Liver (tissue), 9 donors: Measurements from ENCODE around the gene UCK2. TPM values are rescaled to one million over a fixed set of nuclear protein-coding genes. Genes with fewer than 3 reads are reported as not detected.

Experiments
- DNase-seq: peaks from one replicate; pipeline ENCODE4 v3.0.0-alpha.2; 2017; ENCODE audit warnings: low spot score
- H3K27ac ChIP-seq, 2 donors: one replicate each; pipeline ENCODE4 v1.7.0; 2013; ENCODE audit warnings: inconsistent platforms in 2 of 2, low read length in 2 of 2, control low read depth in 1 of 2, low read depth in 1 of 2, mild to moderate bottlenecking in 1 of 2
- H3K27me3 ChIP-seq, 4 donors: one replicate each; pipeline versions ENCODE4 v1.6.1 to v1.7.0; 2013; ENCODE audit warnings: low read length in 3 of 4, inconsistent platforms in 1 of 4, mild to moderate bottlenecking in 1 of 4, moderate library complexity in 1 of 4; ENCODE audit not compliant: control insufficient read depth in 4 of 4, insufficient read depth in 4 of 4
- H3K36me3 ChIP-seq, 4 donors: one replicate each; pipeline versions ENCODE4 v1.6.1 to v1.7.0; 2013; ENCODE audit warnings: low read length in 3 of 4, mild to moderate bottlenecking in 3 of 4, low read depth in 1 of 4, moderate library complexity in 1 of 4; ENCODE audit not compliant: control insufficient read depth in 4 of 4, insufficient read depth in 3 of 4
- H3K4me1 ChIP-seq, 4 donors: one replicate each; pipeline versions ENCODE4 v1.6.1 to v1.7.0; 2013; ENCODE audit warnings: low read length in 3 of 4, mild to moderate bottlenecking in 3 of 4, moderate library complexity in 1 of 4; ENCODE audit not compliant: control insufficient read depth in 4 of 4, insufficient read depth in 4 of 4
- H3K4me3 ChIP-seq, 3 donors: one replicate each; pipeline versions ENCODE4 v1.6.1 to v1.7.0; 2013; ENCODE audit warnings: low read length in 3 of 3, control low read depth in 1 of 3, low read depth in 1 of 3, mild to moderate bottlenecking in 1 of 3
- H3K9ac ChIP-seq, 2 donors: one replicate each; pipeline ENCODE4 v1.7.0; 2013; ENCODE audit warnings: low read length in 2 of 2, mild to moderate bottlenecking in 2 of 2, moderate library complexity in 2 of 2, control low read depth in 1 of 2, low read depth in 1 of 2
- H3K9me3 ChIP-seq, 4 donors: one replicate each; pipeline versions ENCODE4 v1.6.1 to v1.7.0; 2013; ENCODE audit warnings: low read length in 3 of 4; ENCODE audit not compliant: control insufficient read depth in 4 of 4
- EGR1 ChIP-seq, 2 donors: IDR thresholded peaks; 2 replicates each; pipeline ENCODE4 v1.6.1; 2016 to 2018; ENCODE audit warnings: antibody characterized with exemption in 2 of 2, low read depth in 2 of 2
- FOXA1 ChIP-seq: IDR thresholded peaks from 2 replicates; pipeline ENCODE4 v1.6.1; 2016; ENCODE audit warnings: antibody characterized with exemption
- FOXA2 ChIP-seq: IDR thresholded peaks from 2 replicates; pipeline ENCODE4 v1.6.1; 2016; ENCODE audit warnings: antibody characterized with exemption
- GABPA ChIP-seq, 2 donors: IDR thresholded peaks in 1 of 2; conservative IDR thresholded peaks in 1 of 2; 2 replicates each; pipeline ENCODE4 v1.6.1; 2016; ENCODE audit warnings: antibody characterized with exemption in 2 of 2, mild to moderate bottlenecking in 1 of 2, moderate library complexity in 1 of 2
- HNF4A ChIP-seq, 2 donors: conservative IDR thresholded peaks; 2 replicates each; pipeline ENCODE4 v1.6.1; 2016; ENCODE audit warnings: antibody characterized with exemption in 2 of 2, mild to moderate bottlenecking in 2 of 2
- HNF4G ChIP-seq: IDR thresholded peaks from 2 replicates; pipeline ENCODE4 v1.6.1; 2016; ENCODE audit warnings: antibody characterized with exemption
- JUND ChIP-seq, 2 donors: IDR thresholded peaks; 2 replicates each; pipeline ENCODE4 v1.6.1; 2016; ENCODE audit warnings: antibody characterized with exemption in 2 of 2
- MAX ChIP-seq: IDR thresholded peaks from 2 replicates; pipeline ENCODE4 v1.6.1; 2016; ENCODE audit warnings: antibody characterized with exemption
- NR2F2 ChIP-seq: IDR thresholded peaks from 2 replicates; pipeline ENCODE4 v1.6.1; 2016; ENCODE audit warnings: antibody characterized with exemption
- RAD21 ChIP-seq, 2 donors: IDR thresholded peaks; 2 replicates each; pipeline ENCODE4 v1.6.1; 2016; ENCODE audit warnings: antibody characterized with exemption in 2 of 2, mild to moderate bottlenecking in 2 of 2
- REST ChIP-seq: IDR thresholded peaks from 2 replicates; pipeline ENCODE4 v1.6.1; 2016; ENCODE audit warnings: antibody characterized with exemption, mild to moderate bottlenecking
- RXRA ChIP-seq, 2 donors: IDR thresholded peaks; 2 replicates each; pipeline ENCODE4 v1.6.1; 2017 to 2018; ENCODE audit warnings: antibody characterized with exemption in 2 of 2, mild to moderate bottlenecking in 1 of 2
- SP1 ChIP-seq: IDR thresholded peaks from 2 replicates; pipeline ENCODE4 v1.6.1; 2018; ENCODE audit warnings: antibody characterized with exemption, mild to moderate bottlenecking
- TAF1 ChIP-seq: conservative IDR thresholded peaks from 2 replicates; pipeline ENCODE4 v1.6.1; 2016; ENCODE audit warnings: antibody characterized with exemption, mild to moderate bottlenecking
- YY1 ChIP-seq: IDR thresholded peaks from 2 replicates; pipeline ENCODE4 v1.6.1; 2016; ENCODE audit warnings: antibody characterized with exemption, mild to moderate bottlenecking
- WGBS: extraction: QIAGEN DNeasy Blood & Tissue Kit; methylation state at CpG from one replicate; pipeline ENCODE4 v1.1.7; 2013; 5-methylcytosine and 5-hydroxymethylcytosine counted together
- polyA plus RNA-seq, 2 donors: library from polyadenylated mRNA; stranded (reverse) in 1 of 2; unstranded in 1 of 2; fragments of 200-250 nt in 1 of 2; fragments of >200 nt in 1 of 2; fragmentation: Nextera tagmentation in 1 of 2; extraction: Ambion mirVana in 1 of 2; gene quantifications; one replicate each; pipeline versions ENCODE4 v1.2.1 to v1.2.3, GENCODE V29; 2013 to 2015
- total RNA-seq, 2 donors: library from RNA; depleted of rRNA; stranded (reverse); fragments of >200 nt; gene quantifications; one replicate each; pipeline ENCODE4 v1.2.3, GENCODE V29; 2014
- TF ChIP-seq, protein P1 (sequence below): IDR thresholded peaks from 2 replicates; pipeline ENCODE4 v1.6.1; 2016; ENCODE audit warnings: antibody characterized with exemption
- TF ChIP-seq, protein P2 (sequence below): IDR thresholded peaks from 2 replicates; pipeline ENCODE4 v1.6.1; 2016; ENCODE audit warnings: antibody characterized with exemption
- TF ChIP-seq, protein P3 (sequence below): fragments of 150-350 bp; IDR thresholded peaks from 2 replicates; pipeline ENCODE4 v1.5.1; 2017; ENCODE audit warnings: improper control_type of control experiment, low read depth, low read length; ENCODE audit not compliant: missing input control
- donor health status: healthy.
- donor health status: healthy.
- donor health status: healthy.
- donor health status: healthy.
- donor health status: healthy.

UCK2 gene
- total and polyA plus RNA-seq, 4 donors: 8.9 to 25.5 (median 17.3) TPM

DNA sequence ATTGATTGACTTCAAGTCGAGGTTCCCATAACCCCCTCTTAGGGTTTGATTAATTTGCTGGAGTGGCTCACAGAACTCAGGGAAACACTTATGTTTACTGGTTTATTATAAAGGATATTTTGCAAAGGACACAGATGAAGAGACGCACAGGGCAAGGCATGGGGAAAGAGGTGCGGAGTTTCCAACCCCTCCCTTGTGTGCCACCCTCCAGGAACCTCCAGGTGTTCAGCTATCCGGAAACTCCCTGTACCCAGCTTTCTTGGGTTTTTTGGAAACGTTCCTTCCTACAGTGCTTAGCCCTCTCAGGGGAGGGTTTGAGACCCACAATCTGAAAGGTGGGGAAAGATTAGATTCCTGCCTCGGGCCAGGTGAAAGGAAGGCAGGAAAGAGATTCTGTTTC, 48.2 kb downstream of the UCK2 start:
- 63% methylated on average over 6 of the region's 6 CpGs for WGBS
- no peak overlapping the region for H3K4me3 ChIP-seq
- H3K4me1 ChIP-seq: peaks cover 4 to 11% (median 10%) of the 10 kb centered on the region in 4 donors
- no peaks in the 10 kb centered on the region for H3K9me3 ChIP-seq
- H3K27me3 ChIP-seq: no peaks in the 10 kb centered on the region
- no peak for DNase-seq
- no peak for TF ChIP-seq JUND (IDR thresholded peaks at IDR 0.05)
- no peak for TF ChIP-seq FOXA2
- TF ChIP-seq, protein P1, sequence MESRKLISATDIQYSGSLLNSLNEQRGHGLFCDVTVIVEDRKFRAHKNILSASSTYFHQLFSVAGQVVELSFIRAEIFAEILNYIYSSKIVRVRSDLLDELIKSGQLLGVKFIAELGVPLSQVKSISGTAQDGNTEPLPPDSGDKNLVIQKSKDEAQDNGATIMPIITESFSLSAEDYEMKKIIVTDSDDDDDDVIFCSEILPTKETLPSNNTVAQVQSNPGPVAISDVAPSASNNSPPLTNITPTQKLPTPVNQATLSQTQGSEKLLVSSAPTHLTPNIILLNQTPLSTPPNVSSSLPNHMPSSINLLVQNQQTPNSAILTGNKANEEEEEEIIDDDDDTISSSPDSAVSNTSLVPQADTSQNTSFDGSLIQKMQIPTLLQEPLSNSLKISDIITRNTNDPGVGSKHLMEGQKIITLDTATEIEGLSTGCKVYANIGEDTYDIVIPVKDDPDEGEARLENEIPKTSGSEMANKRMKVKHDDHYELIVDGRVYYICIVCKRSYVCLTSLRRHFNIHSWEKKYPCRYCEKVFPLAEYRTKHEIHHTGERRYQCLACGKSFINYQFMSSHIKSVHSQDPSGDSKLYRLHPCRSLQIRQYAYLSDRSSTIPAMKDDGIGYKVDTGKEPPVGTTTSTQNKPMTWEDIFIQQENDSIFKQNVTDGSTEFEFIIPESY: no peak
- TF ChIP-seq GABPA (IDR thresholded peaks at IDR 0.05 in 1 of 2, conservative IDR thresholded peaks at IDR 0.05 in 1 of 2): no peak
- no peak for TF ChIP-seq REST
- TF ChIP-seq TAF1: no peak
- no peak for TF ChIP-seq RXRA (IDR thresholded peaks at IDR 0.05)
- no peak for TF ChIP-seq HNF4G
- TF ChIP-seq, protein P2, sequence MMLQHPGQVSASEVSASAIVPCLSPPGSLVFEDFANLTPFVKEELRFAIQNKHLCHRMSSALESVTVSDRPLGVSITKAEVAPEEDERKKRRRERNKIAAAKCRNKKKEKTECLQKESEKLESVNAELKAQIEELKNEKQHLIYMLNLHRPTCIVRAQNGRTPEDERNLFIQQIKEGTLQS: no peak
- no peak for TF ChIP-seq HNF4A (conservative IDR thresholded peaks at IDR 0.05)
- TF ChIP-seq, protein P3, sequence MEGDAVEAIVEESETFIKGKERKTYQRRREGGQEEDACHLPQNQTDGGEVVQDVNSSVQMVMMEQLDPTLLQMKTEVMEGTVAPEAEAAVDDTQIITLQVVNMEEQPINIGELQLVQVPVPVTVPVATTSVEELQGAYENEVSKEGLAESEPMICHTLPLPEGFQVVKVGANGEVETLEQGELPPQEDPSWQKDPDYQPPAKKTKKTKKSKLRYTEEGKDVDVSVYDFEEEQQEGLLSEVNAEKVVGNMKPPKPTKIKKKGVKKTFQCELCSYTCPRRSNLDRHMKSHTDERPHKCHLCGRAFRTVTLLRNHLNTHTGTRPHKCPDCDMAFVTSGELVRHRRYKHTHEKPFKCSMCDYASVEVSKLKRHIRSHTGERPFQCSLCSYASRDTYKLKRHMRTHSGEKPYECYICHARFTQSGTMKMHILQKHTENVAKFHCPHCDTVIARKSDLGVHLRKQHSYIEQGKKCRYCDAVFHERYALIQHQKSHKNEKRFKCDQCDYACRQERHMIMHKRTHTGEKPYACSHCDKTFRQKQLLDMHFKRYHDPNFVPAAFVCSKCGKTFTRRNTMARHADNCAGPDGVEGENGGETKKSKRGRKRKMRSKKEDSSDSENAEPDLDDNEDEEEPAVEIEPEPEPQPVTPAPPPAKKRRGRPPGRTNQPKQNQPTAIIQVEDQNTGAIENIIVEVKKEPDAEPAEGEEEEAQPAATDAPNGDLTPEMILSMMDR: no peak
- no peak for TF ChIP-seq MAX
- no peak for TF ChIP-seq NR2F2
- no peak for TF ChIP-seq EGR1 (IDR thresholded peaks at IDR 0.05; ENCODE audit: low read depth in 2 of 2)
- no peak for TF ChIP-seq YY1
- no peak for TF ChIP-seq RAD21 (IDR thresholded peaks at IDR 0.05)
- TF ChIP-seq SP1: no peak
- TF ChIP-seq FOXA1: no peak
- H3K27ac ChIP-seq: no peak overlapping the region
- no peaks in the 10 kb centered on the region for H3K36me3 ChIP-seq
- H3K9ac ChIP-seq: no peak overlapping the region

- no peaks in the 10 kb centered on the region for H3K27me3 ChIP-seq
- no peak overlapping the region for H3K27ac ChIP-seq
- no peak overlapping the region for H3K9ac ChIP-seq
- no peak for DNase-seq
- no peak for TF ChIP-seq YY1
- TF ChIP-seq GABPA (IDR thresholded peaks at IDR 0.05 in 1 of 2, conservative IDR thresholded peaks at IDR 0.05 in 1 of 2): no peak
- no peak for TF ChIP-seq HNF4A (conservative IDR thresholded peaks at IDR 0.05)
- no peak for TF ChIP-seq TAF1
- no peak for TF ChIP-seq REST
- TF ChIP-seq EGR1 (IDR thresholded peaks at IDR 0.05; ENCODE audit: low read depth in 2 of 2): no peak
- no peak for TF ChIP-seq RXRA (IDR thresholded peaks at IDR 0.05)
- TF ChIP-seq, protein P3: no peak
- no peaks in the 10 kb centered on the region for H3K9me3 ChIP-seq
- peaks cover 2 to 11% (median 9%) of the 10 kb centered on the region in 4 donors for H3K4me1 ChIP-seq
- 40% methylated on average over 1 of the region's 1 CpG for WGBS
- H3K36me3 ChIP-seq: no peaks in the 10 kb centered on the region
- no peak overlapping the region for H3K4me3 ChIP-seq
Measured at GRCh38 chr1:165876121-165876520, 48.7 kb downstream of the UCK2 start.
